DMS114 treated with DMSO at 0.1 percent for 48 hours (cell line): ENCODE results near the gene HCFC2.

Source experiments
- DNase-seq: peaks from one replicate; lab custom pipeline; 2025; ENCODE audit not compliant: unreplicated experiment; lab: John Stamatoyannopoulos, UW

The HCFC2 gene

GRCh38 chr12:104152685-104153241, 88.4 kb downstream of the HCFC2 start:
- DNase-seq = no peak

- no peak for DNase-seq
These were observed 90.0 kb downstream of the HCFC2 start for GRCh38 chr12:104154286-104154685.

- DNase-seq = no peak
These were observed 90.5 kb downstream of the HCFC2 start for GRCh38 chr12:104154806-104155205.
